NCI-H1694 treated with DMSO at 0.1 percent for 48 hours (cell line): ENCODE data around the gene SEPSECS.
A peak's percentile ranks its signal among the peaks of the same experiment; 100 is the strongest.

ENCODE experiments used
- DNase-seq: peaks from one replicate; lab custom pipeline; 2025; lab: John Stamatoyannopoulos, UW

Gene SEPSECS

DNA sequence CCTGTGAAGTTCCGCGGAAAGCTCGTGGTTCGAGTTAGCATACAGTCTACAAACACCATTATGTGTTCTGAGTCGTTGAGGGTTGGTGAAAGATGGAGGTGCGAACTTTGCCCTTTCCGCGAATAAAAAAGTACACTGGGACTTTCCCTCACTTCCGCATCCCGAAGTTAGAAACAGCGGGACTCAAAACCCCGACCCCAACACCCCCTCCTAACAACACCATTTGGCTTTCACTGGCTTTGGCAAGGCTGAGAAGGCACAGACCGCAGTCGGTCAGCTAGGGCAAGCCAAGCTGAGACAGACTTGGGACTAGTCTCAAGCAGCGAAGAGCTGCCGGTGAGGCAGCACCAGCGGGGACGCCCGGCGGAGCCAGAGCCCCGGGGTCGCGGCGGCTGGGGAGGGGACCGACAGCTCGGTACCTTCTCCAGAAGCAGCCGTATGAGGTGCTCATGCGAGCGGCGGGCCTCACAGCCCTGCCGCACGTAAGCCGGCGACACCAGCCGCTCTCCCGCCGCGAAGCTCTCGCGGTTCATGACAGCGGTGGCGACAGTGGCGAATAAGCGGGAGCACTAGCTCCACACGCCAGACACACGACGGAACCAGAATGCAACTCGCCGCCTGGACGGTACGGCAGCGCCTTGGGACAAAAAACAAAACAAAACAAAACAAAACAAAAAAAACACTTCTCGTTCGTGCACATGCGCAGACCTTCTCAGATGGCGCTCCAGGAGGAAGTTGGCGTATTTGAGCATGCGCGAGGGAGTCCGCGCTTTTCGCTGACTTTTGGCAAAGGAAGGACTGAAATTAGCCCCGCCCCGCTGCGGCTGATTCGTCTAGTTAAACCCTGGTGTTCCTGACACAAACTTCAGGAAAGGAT lies at the start of gene SEPSECS:
Gene SEPSECS (minus strand): TSS at position 613 of the 877 bp plus-strand sequence. CDS start 80 bp downstream, at position 533.
- DNase-seq: peak; percentile 92

- DNase-seq: no peak
Observed at GRCh38 chr4:25209702-25210101, 49.5 kb upstream of the SEPSECS start.

GRCh38 chr4:25207997-25208396 lies 47.7 kb upstream of the SEPSECS start:
- no peak for DNase-seq

DNA sequence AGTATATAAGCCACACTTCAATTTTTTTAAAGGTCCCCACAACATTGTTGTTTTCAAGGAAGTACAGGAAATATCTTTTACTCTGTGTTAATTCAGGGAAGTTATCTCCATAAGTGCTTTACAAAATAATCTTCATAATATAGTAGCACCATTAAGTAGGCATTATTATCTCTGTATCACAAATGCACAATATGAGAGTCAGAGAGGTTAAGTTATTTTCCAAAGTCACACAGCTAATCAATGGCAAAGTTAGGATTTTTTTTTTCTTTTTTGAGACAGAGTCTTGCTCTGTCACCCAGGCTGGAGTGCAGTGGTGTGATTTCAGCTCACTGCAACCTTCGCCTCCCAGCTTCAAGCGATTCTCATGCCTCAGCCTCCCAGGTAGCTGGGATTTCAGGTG lies 38.5 kb upstream of the SEPSECS start:
- DNase-seq: no peak

- no peak for DNase-seq
Observed at GRCh38 chr4:25190407-25190806, 30.2 kb upstream of the SEPSECS start.

DNA sequence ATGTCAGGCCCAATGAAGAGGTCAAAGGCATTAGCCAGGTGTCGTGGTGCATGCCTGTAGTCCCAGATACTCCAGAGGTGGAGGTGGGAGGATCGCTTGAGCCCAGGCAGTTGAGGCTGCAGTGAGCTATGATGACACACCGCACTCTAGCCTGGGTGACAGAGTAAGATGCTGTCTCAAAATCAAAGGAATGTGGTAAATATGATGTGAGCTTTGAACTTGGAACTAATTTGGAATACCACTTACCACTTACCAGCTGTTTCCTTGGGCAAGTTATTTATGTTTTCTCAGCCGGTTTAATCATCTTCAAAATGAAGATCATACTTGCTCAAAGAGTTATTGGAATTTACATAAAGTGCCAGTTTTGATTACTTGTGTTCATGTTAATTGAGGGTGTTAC lies 23.8 kb upstream of the SEPSECS start:
- no peak for DNase-seq

- no peak for DNase-seq
Observed at GRCh38 chr4:25182937-25183336, 22.7 kb upstream of the SEPSECS start.

- peak; percentile 32 for DNase-seq
Observed at GRCh38 chr4:25180524-25181131, 20.4 kb upstream of the SEPSECS start.

GRCh38 chr4:25178838-25179261 lies 18.6 kb upstream of the SEPSECS start:
- DNase-seq: no peak

- no peak for DNase-seq
Observed at GRCh38 chr4:25177147-25177546, 16.9 kb upstream of the SEPSECS start.

DNA sequence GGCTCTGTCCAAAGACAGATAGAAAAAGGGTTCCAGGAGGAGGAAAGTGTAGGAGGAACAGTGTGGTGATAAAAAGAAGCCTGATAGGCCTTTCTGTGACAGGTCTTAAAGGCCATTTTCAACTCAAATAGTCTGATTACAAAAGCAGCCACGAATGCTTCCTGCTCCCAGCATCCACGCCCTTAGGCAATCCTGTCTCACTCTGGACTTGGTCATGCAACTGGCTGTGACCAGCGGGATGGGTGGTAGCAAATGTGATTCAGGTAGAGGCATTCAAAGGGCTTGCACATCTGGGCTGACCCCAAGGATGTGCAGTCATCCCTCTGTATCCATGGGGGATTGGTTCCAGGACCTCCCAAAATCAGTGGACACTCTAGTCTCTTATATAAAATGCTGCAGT lies 14.4 kb upstream of the SEPSECS start:
- DNase-seq: no peak

- peak; percentile 4 for DNase-seq
Observed at GRCh38 chr4:25172961-25173915, 13.0 kb upstream of the SEPSECS start.

GRCh38 chr4:25171201-25171865 lies 11.1 kb upstream of the SEPSECS start:
- no peak for DNase-seq

DNA sequence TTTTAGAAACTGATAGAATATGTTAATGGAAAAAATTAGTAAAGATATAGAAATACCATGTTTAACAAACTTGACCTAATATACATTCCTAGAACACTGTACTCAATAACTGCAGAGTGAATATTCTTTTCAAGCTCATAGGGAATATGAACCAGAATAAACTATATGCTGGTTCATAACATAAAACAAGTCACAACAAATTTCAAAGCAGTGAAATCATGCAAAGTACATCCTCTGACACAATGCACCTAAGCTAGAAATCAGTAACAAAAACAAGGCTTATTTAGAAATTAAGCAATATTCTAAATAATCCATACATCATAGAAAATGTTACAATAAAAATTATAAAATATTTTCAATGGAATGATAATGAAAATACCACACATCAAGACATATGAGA lies 9.2 kb upstream of the SEPSECS start:
- no peak for DNase-seq

- DNase-seq: no peak
Observed at GRCh38 chr4:25165916-25166315, 5.7 kb upstream of the SEPSECS start.

GRCh38 chr4:25163196-25163595 lies 2.9 kb upstream of the SEPSECS start:
- DNase-seq: no peak

GRCh38 chr4:25162566-25162965 lies 2.3 kb upstream of the SEPSECS start:
- no peak for DNase-seq

DNA sequence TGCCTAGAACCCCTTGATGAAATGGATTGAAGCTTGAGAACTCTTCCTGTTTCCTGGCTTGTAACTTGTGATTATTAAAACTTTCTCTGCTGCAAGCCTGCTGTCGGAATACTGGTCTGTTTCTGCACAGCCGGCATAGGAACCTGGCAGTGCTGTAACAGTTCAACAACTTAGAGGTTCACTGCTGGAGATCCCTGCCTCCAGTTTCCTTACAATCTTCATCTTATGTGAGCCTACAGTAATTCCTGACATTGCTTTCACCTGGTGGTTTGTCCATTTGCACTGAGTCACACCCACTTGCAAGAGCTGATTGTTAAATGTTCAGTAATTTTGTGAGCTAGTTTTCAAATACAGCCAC lies 1.3 kb upstream of the SEPSECS start:
- no peak for DNase-seq

GRCh38 chr4:25160714-25161592 lies 704 bp upstream of the SEPSECS start:
- DNase-seq: no peak

- DNase-seq: no peak
Observed at GRCh38 chr4:25158817-25159216, 1.4 kb downstream of the SEPSECS start.

DNA sequence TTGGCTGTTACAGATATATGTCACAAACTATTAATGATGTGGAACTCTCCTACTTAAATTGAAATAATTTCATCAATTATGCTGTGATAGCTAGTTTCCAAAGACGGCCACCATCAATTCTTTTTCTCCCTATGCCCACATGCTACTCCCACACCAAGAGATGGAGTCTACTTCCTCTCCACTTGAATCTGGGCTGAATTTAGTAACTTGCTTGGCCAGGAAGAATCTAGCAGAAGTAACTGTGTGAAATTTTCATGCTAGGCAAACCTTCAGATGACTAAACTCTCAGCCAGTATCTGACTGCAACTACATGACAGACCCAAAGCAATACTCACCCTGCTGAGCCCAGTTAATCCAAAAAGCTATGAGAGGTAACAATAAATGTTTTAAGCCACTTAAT lies 3.2 kb downstream of the SEPSECS start:
- DNase-seq: no peak
